ENCODE data around the gene NPDC1.

NPDC1 gene

GRCh38 chr9:136990242-136990911 lies 55.6 kb downstream of the NPDC1 start:
- DNase-seq: peak; percentile 90

All from NCI-H774 (cell line).